Measurements from ENCODE around the gene PGAP1. TPM values are rescaled to one million over a fixed set of nuclear protein-coding genes. Genes with fewer than 3 reads are reported as not detected.

PGAP1 gene
- total and polyA plus RNA-seq, 12 donors, result 0.99 to 9.8 (median 5.6) TPM

- ATAC-seq (peak in 2 of 8 donors; percentile 12 to 28), DNase-seq (peak in 1 of 2 donors; percentile 11)
- no peaks in the 10 kb centered on the region for H3K27me3 ChIP-seq
- peaks cover 0 to 34% (median 13%) of the 10 kb centered on the region in 9 donors for H3K4me1 ChIP-seq
- H3K27ac ChIP-seq, result peak overlapping the region; percentile 25 to 93 (median 88)
- TF ChIP-seq CTCF (IDR thresholded peaks at IDR 0.05), result no peak
- intact Hi-C loops (cut with DNase I), result loop anchor here in 5 of 10 donors (1.0 to 10.0 kb wide), 6 partner anchors 57 to 267 kb away; no protein-coding TSS in a partner anchor
- no peaks in the 10 kb centered on the region for H3K36me3 ChIP-seq
- 21 to 22% methylated on average over 22 of the region's 22 CpGs for WGBS, 2 donors
- H3K9me3 ChIP-seq, result no peaks in the 10 kb centered on the region
- H3K4me3 ChIP-seq, result peak overlapping the region; percentile 69 to 93 (median 84)
These were observed 1.1 kb upstream of the PGAP1 start for GRCh38 chr2:196927376-196928225.

DNA sequence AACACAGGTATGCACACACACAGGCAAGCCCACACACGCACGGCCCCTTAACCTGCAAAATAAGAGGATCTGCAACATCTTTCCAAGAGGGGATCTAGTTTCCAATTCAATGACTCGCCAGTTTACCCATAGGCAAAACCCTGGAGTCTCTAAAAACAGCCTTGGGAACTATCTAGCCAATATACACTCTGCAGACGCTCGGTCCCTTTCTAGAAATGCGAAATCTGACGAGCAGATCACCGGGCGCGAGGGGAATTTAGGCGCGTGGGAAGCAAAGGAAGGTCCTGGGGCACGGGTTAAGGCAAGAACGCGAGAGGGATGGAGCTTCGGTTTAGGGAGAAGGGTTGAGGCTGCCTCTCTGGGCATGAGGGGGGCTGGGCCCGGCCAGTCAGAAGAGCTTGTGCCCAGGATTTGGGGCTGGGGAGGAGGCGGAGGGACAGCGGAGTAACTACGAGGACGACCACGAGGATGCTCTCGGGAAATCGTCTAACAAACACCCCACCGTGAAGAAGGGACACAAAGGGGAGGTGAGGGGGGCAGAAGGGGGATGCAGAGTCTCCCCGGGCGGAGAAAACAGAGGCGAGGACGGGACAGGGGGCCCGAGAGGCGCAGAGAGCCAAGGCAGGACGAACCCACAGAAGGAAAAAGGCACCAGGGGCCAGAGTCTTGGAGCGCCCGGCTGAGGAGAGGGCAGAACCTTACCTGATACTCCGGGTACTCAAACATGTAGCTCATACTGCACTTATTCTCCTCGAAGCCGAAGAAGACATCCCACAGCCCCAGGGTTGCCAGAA lies 542 bp downstream of the PGAP1 start:
- Histone ChIP-seq H3K27ac (peak overlapping the region; percentile 25 to 93 (median 88)), H3K36me3 (no peaks in the 10 kb centered on the region), H3K4me3 (peak overlapping the region; percentile 69 to 93 (median 84)), H3K4me1 (peaks cover 0 to 34% (median 13%) of the 10 kb centered on the region in 9 donors), H3K27me3 (no peaks in the 10 kb centered on the region), H3K9me3 (no peaks in the 10 kb centered on the region)
- intact Hi-C loops (cut with DNase I), result loop anchor here in 5 of 10 donors (5.0 to 10.0 kb wide), 5 partner anchors 59 to 269 kb away; no protein-coding TSS in a partner anchor
- no peak for TF ChIP-seq CTCF (IDR thresholded peaks at IDR 0.05)
- DNase-seq (peak; percentile 26 to 27), ATAC-seq (peak; percentile 31 to 66 (median 56))
- 0% methylated on average over 37 of the region's 37 CpGs for WGBS, 2 donors

GRCh38 chr2:196925051-196925767 lies 1.3 kb downstream of the PGAP1 start:
- H3K9me3 ChIP-seq, result no peaks in the 10 kb centered on the region
- whole genome bisulfite sequencing, 2 donors, result 15 to 16% methylated on average over 11 of the region's 11 CpGs
- TF ChIP-seq CTCF (IDR thresholded peaks at IDR 0.05), result no peak
- DNase-seq (no peak), ATAC-seq (peak in 1 of 8 donors; percentile 0)
- intact Hi-C loops (cut with DNase I), result loop anchor here in 5 of 10 donors (5.0 to 10.0 kb wide), 5 partner anchors 60 to 270 kb away; no protein-coding TSS in a partner anchor
- H3K36me3 ChIP-seq, result no peaks in the 10 kb centered on the region
- H3K4me1 ChIP-seq, result peaks cover 0 to 34% (median 13%) of the 10 kb centered on the region in 9 donors
- H3K4me3 ChIP-seq, result peak overlapping the region; percentile 69 to 93 (median 84)
- H3K27me3 ChIP-seq, result no peaks in the 10 kb centered on the region
- peak overlapping the region in 9 of 10 donors; percentile 82 to 93 (median 89) for H3K27ac ChIP-seq
